G401 (cell line): ENCODE data around the gene TSPAN33. TPM values are rescaled to one million over a fixed set of nuclear protein-coding genes. Genes with fewer than 3 reads are reported as not detected.

Source experiments
- DNase-seq: peaks from one replicate; pipeline ENCODE4 v3.0.0-alpha.2; 2015; ENCODE audit warnings: low spot score
- in situ Hi-C: cut with HindIII; loops from 2 replicates; pipeline ENCODE4 v1.10.0; 2016; ENCODE audit warnings: low sequenced_read_pairs, mixed read lengths
- total RNA-seq: library from RNA; depleted of rRNA; stranded (reverse); fragments of >200 nt; shearing (Covaris generic); gene quantifications from 2 replicates; pipeline ENCODE4 v1.2.3, GENCODE V29; 2014

TSPAN33 gene
- total RNA-seq, 1 experiment from 2014 or later, result 35.8 TPM

DNA sequence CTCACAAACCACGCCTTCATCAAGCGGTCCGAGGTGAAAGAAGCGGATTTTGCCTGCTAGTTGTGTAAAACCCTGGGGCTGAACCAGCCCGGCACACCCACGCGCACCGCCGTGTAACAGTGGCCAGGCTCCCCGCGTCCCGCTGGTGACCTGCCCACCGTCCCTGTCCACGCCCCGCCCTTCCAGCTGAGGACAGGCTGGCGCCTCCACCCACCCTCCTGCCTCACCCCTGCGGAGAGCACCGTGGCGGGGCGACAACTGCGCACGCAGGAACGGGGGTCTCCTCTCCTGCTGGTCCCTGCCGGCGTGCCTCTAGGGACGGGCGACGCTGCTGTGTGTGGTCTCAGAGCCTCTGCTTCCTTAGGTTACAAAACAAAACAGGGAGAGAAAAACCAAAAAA lies 16.9 kb upstream of the TSPAN33 start:
- no peak for DNase-seq
- in situ Hi-C loops, result loop anchor here (5.0 kb wide), 1 partner anchor 45 kb away; no protein-coding TSS in a partner anchor

DNA sequence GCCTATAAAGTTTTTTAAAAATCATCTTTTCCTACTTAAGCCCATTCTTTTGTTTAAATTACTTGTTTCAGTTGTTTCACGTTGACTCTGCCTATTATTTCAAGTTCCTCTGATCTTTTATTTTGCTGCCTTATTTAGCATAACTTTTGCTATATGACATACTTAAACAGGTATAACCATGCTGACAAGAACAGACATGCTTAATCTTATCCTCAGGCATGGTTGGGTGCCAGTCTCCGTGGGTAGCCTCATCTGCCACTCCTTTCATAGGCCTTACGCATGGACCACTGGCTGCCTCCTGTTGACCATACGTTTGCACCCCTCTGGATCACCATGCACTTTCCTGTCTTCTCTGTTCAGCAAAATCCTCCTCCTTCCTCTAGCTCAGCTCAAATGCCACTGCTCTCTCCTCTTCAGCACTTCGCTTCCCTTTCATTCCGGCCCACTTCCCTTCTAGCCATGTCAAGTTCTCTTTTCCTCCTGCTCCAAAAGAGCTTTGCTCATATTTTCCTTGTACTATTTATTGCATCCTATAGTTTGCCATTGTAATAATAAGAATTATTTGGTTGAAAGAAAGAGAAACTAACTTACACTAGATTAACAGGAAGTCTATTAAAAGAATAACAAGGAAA lies 10.0 kb upstream of the TSPAN33 start:
- in situ Hi-C loops, result no loop called here
- DNase-seq, result no peak

DNA sequence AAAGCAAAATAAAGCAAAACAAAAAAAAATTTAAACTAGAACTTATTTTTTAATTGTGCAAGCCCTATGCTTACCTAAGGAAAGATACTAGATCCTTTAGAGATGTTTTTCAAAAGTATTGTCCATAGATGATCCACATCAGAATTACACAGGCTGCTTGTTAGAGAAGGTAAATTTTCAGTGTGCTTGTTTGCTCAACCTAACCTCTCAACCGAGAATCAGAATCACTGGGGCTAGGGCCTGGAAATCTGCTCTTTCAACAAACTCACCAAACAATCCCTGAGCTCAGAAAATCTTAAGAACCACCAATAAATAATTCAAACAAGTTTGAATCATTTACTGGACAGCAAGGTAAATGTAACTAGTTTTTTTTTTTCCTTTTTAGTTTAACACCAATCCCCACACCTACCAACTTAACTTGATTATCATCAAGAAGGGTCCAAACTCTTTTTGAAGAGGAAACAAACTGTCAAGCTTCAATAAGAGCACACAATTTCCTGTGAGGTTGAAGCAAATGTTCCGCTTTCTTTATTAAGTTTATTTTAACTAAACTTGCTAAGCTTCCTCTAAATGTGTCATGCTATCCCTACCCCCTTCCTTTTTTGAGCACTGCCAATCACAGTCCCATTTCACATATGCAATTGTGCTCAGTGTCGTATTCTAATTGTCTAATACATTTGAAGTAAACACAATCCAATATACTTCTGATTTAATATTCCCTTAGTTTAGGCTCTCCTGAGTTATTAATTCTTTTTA lies 7.4 kb upstream of the TSPAN33 start:
- DNase-seq, result no peak
- in situ Hi-C loops, result no loop called here

DNA sequence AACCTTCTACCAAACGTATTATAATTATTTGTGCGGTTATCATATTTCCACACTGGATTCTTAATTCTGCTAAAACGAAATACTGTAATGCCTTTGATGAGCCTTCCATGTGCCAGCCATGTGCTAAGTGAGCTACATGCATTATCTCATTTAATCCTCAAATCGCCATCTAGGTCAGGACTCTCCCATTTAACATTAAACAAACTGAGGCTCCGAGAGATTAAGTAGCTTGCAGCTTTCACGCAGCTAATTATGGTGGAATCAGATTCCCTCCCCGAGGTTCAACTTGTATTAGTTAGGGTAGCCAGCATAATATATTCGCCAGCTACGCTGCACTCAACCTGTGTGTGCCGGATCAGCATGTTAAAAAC lies 798 bp upstream of the TSPAN33 start:
- in situ Hi-C loops, result no loop called here
- peak; percentile 27 for DNase-seq

DNA sequence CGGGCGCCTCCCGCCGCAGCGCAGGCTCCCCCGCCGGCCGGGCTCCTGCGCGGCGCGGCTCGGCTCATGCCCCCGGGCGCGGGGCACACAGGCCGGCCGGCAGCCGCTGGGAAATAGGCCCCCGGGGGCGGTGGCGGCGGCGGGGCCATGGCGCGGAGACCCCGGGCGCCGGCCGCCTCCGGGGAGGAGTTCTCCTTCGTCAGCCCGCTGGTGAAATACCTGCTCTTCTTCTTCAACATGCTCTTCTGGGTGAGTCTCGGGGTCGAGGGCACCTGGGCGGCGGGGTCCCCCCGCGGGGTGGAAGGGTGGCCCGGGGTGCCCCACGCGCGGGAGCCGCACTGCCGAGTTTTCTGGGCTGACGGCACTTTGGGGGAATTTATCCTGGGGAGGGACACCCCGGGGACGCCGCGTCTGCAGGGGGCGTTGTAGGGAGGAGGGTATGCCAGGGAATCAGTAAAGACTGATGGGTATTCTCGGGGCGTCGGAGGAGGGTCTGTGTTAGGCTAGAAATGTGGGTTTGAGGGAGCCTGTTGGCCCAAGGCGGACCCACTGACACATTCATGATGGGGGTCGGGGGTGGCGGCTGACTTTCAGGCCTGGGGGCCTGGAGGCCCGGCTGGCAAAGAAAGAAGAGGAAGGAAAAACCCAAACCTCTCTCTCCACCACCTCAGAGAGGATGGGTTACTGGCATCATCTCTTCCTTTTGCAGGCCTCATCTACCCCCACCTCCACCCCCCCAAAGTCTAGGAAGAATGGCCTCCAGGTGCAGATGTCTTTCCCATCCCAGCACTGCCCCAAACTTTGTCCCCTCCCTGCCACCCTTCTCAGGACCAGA lies 544 bp downstream of the TSPAN33 start:
- DNase-seq, result peak; percentile 3
- in situ Hi-C loops, result no loop called here

DNA sequence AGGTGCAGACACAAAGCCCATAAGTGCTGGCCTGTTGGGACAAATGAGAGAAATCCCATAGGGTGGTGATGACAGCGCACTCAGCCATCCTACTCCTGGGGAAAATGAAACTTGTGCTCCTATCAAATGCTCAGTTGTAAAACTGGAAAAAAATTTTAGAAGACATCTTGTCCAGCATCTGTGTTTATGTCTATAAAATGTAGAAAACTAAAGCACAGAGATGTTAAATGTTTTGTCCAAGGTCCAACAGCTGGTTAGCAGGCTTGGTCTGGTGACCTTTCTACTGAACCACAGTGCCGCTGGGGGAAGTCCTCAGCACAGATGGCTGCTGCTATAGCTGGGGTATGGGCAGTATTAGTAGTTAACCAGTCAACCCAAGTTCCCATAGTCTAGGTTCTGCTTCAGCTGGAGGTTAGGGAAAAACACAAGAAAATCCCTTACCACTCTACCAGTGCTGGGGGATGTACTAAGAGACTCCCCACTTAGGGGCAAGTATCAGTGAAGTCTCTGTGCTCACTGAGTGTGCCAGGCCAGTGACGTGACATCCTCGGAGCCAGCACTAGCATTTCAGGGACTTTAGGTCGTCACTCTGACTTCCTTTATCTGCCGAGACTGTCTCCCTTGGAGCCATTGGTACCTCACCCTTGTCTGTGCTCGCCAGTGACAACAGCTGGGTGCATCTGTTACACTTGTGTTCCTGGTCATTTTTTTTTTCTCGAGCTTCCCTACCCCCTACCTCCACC lies 1.9 kb downstream of the TSPAN33 start:
- in situ Hi-C loops, result no loop called here
- DNase-seq, result no peak

DNA sequence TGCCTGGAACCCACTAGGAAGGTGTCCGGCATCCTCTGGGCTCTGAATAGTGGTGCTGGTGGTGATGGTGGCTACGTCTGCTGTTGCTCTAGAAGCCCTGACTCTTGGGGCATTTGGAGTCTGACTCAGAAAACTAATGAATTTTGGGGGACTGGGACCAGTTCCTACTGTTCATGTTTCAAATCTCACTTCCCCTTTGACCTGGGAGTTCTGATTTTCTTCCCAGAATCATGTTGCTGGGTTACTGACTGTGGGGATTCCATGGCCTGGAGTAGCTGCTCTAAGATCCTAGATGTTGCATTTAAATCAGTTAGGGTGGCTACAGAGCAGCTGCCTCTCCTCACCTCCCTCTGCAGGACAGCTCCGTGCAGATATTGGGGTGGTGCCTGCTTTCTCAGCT lies 3.2 kb downstream of the TSPAN33 start:
- in situ Hi-C loops, result no loop called here
- no peak for DNase-seq

DNA sequence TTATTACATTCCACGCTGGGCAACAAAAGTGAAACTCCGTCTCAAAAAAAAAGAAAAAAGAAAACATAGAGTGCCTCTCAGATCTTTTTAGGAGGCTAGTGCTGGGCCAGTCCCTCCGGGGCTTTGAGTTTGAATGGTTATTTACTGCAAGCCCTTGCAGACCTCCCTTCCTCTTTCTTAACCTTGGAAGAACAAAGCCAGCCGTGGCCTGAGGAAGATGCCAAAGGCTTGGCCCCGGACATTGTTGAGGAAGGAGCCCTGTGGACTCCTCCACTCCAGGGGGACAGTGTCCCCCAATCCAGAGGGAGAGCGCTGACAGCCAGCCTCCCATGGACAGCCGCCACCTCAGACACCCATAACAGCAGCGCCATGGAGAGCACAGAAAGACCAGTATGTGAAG lies 5.0 kb downstream of the TSPAN33 start:
- no peak for DNase-seq
- in situ Hi-C loops, result no loop called here

DNA sequence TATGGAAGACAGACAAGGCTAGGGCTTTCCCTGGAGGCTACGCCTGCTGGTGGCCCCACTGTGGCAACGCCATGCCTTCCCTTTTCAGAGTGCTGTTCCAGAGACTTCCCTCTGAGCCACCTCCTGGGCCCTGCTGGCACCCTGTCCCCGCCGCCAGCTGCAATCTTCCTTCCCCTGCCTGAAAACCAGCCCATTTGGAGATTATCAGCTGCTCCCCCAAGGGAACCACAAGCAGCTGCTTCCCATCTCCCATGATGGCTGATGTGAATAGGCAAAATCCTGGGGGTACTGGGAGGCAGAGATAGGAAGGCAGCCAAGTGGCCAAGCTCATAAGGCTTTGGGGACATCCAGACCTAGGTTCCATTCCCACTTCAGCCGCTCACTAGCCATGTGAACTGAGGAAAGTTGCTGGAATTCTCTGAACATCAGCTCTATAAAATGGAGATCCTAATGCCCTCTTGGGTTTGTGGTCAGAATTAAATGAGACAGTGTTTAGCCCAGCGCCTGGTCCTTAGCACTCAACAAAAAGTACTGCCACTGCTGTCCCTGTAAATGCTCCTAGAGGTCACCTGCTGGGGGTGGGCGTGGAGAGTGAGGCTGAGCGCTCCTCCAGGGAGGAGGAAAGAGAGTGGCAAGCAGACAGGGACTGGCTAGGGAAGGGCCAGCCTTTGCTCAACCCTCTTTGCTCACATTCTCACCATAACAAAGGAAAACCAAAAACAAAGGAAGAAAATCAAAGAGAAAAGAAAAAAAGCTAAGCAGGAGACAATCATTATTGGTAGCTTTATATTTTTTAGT lies 5.9 kb downstream of the TSPAN33 start:
- in situ Hi-C loops, result no loop called here
- no peak for DNase-seq

DNA sequence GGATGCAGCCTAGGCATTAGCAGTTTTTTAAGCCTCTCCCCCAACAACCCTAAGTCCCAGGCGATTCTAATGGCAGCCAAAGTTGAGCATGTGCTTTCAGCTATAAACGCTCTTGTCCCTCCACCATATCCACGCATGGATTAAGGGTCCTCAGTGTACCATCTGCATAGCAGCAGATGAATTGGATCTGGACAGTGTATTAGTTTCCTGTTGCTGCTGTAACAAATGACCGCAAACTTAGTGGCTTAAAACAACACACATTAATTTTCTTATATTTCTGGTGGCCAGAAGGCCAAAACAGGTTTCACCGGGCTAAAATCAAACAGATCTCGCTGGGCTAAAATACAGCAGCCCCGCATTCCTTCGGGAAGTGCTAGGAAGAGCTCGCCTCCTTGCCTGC lies 13.1 kb downstream of the TSPAN33 start:
- in situ Hi-C loops, result no loop called here
- no peak for DNase-seq

DNA sequence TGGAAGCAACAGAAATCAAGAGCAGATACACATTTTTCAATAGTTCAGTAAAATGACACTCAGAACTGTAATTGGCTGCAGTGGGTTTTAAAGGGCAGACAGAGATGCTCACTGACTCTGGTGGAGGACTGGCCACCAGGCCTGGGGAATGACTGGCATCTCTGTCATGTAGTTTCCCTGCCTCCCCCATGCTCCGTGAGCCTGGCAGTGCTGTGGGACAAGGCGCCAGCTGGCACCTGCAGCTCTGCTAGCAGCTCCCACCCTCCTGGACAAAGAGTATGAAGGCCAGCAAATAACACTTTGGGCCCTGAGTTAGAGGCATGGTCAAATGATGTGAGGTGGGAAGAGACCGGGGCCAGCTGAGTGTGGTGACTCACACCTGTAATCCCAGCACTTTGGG lies 15.0 kb downstream of the TSPAN33 start:
- in situ Hi-C loops, result no loop called here
- DNase-seq, result peak; percentile 7

DNA sequence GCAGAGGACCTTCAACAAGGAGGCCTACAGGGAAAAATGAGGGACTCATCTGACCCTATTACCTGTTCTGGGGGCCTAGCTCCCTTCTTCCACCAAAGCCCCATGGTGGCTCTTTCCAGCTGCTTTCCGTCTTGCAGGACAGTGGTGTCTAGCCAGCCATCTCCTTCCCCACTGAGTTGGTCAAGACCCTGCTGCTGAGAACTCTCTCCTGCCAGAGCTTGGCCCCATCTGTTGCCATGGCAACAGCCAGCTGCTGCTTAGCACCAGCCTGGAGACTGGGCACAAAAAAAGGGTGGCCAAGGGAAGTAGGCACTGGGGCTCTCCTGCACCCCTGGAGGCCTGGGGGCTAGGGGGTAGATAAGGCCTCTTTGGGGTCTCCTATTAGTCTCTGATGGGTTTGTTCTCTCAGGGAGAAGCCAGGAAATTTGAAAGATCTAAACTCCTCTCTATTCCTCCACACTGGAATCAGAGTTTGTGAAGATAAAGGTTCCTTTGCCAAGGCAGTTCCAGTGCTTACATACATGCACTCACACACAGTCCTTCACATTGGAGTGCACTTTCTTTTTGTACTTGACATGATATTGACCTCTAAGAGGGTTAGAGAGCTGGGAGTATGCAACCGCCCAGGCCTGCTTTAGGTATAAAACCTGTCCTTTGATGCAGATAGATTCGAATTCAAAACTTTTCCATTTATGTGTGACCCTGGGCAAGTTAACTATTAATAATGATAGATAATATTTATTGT lies 15.8 kb downstream of the TSPAN33 start:
- in situ Hi-C loops, result no loop called here
- peak; percentile 12 for DNase-seq

DNA sequence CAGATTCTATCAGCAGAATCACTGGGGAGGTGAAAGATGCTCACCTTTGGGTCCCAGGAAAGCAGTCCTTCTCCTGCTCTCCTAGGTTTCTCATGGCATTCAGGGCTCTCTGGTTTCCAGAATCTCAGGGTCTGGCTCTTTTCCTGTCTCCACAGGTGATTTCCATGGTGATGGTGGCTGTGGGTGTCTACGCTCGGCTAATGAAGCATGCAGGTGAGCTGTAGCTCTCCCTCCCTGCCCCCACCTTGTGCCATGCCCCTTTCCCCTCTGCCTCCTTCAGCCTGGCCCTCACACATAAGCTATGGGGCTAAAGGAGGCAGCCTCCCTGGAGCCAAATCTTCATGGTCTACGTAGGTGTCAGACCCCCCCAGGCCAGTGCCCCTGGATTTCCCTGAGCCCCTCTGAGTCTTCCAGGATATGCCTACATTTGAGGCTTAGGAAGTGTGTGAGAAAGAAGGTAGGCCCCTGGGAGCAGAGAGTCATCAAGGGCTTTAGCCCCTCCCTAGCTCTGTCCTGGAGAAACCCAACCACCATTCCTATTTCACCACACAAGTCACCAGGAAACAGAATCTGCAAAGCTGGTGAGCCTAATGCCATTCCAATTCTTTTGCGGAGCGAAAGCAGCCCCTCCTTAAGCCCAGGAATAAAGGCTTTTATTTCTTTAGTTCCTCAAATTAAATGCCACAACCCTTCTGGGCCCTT lies 17.2 kb downstream of the TSPAN33 start:
- in situ Hi-C loops, result no loop called here
- DNase-seq, result no peak

DNA sequence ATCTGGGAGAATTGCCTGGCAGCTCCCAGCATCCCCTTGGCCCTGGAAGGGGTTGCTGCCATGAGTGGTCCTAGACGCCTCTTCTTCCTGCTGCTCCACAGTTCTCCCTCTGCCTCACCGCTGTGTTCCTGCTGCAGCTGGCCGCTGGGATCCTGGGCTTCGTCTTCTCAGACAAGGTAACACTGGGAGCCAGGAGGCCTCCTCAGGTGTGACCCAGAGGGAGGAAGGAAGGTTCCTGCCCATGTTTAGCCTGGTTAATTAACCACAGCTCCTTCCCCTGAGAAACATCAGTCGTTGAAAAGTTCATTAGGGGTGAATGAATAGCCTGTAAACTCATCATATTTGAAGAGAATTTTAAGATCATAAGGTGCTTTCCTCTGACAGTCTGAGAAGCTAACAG lies 18.2 kb downstream of the TSPAN33 start:
- DNase-seq, result no peak
- in situ Hi-C loops, result no loop called here

DNA sequence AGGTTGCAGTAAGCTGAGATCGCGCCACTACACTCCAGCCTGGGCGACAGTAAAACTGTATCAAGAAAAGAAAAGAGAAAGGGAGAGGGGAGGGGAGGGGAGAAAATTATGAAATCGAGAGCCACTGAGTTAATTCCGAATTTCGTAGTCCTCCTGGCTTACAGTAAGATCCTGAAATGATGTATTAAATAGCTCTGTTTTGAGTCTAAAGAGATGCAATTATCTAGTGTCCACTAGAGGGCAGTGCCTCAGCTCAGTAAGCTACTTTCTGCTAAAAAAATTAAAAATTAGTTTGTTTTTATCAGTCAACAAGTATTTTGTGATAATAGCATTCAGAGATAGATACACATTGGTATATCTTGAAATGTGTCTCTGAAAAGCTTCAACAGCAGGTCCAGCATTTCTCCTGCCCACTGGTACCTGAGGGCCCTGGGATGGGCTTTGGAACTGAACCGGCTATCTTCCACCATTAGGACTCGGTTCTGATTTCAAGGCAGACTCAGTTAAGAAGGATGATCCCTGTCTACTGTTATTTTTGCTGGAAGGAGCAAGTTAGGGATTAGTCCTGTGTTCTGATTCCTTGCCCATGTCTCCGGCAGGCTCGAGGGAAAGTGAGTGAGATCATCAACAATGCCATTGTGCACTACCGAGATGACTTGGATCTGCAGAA lies 19.5 kb downstream of the TSPAN33 start:
- DNase-seq, result peak; percentile 74

DNA sequence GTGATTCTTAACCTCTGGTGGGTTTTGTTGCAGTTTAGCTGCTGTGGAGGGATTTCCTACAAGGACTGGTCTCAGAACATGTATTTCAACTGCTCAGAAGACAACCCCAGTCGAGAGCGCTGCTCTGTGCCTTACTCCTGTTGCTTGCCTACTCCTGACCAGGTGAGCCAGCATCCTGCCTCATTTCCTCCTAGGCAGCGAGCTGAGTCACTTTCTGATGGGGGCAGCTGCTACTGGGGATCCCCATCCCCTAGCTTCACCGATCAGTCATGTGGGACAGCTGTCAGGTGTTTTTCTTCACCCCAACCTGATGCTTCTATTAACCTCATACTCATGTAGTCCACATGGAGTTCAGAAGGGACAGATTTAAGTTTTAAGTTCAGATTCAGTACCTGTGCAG lies 22.2 kb downstream of the TSPAN33 start:
- no peak for DNase-seq
- in situ Hi-C loops, result no loop called here

More for the DNA sequence above, 19.5 kb downstream of the TSPAN33 start:
- in situ Hi-C loops, result no loop called here

DNA sequence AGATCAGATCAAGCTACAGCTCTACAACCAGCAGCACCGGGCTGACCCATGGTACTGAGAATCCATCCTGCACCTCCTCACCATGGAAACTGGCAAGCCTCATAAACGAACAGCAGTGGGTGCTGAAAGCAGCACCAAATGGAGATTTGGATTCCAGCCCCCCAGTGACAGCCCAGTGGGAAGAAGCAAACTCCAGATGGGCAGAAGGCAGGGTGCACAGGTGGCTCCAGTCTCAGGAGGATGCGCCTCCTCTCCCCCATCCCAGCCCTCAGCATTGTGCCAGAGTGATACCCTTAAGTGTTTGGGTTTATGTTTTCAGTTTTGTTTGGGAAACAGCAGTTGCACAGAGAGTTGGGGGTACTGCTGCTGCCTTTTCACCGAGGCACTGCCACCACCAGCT lies 23.3 kb downstream of the TSPAN33 start:
- in situ Hi-C loops, result no loop called here

More for the DNA sequence above, 23.3 kb downstream of the TSPAN33 start:
- DNase-seq, result peak; percentile 66
